ENCODE data around the gene CNOT6. TPM values are rescaled to one million over a fixed set of nuclear protein-coding genes. Genes with fewer than 3 reads are reported as not detected.

The CNOT6 gene
- polyA plus RNA-seq, 1 donor, result 23.8 TPM

GRCh38 chr5:180601591-180602480 lies 107.7 kb downstream of the CNOT6 start:
- DNase-seq, result no peak

- no peak for DNase-seq
Measured at GRCh38 chr5:180602481-180603075, 108.4 kb downstream of the CNOT6 start.

GRCh38 chr5:180603076-180603594 lies 109.0 kb downstream of the CNOT6 start:
- DNase-seq, result no peak

GRCh38 chr5:180604271-180604670 lies 110.1 kb downstream of the CNOT6 start:
- DNase-seq, result no peak

- DNase-seq, result no peak
Measured at GRCh38 chr5:180605554-180606214, 111.5 kb downstream of the CNOT6 start.

GRCh38 chr5:180606215-180606785 lies 112.1 kb downstream of the CNOT6 start:
- no peak for DNase-seq

GRCh38 chr5:180607861-180608571 lies 113.8 kb downstream of the CNOT6 start:
- no peak for DNase-seq

GRCh38 chr5:180608572-180609310 lies 114.6 kb downstream of the CNOT6 start:
- DNase-seq, result no peak

GRCh38 chr5:180609386-180609785 lies 115.2 kb downstream of the CNOT6 start:
- no peak for DNase-seq

- DNase-seq, result no peak
Measured at GRCh38 chr5:180609817-180610550, 115.8 kb downstream of the CNOT6 start.

- DNase-seq, result no peak
Measured at GRCh38 chr5:180611140-180611850, 117.1 kb downstream of the CNOT6 start.

GRCh38 chr5:180612683-180613082 lies 118.5 kb downstream of the CNOT6 start:
- DNase-seq, result no peak

GRCh38 chr5:180613188-180613813 lies 119.1 kb downstream of the CNOT6 start:
- no peak for DNase-seq

- DNase-seq, result no peak
Measured at GRCh38 chr5:180613814-180614188, 119.6 kb downstream of the CNOT6 start.

GRCh38 chr5:180618487-180618828 lies 124.3 kb downstream of the CNOT6 start:
- no peak for DNase-seq

GRCh38 chr5:180618829-180619562 lies 124.8 kb downstream of the CNOT6 start:
- peak; percentile 54 for DNase-seq

- DNase-seq, result no peak
Measured at GRCh38 chr5:180619563-180619915, 125.4 kb downstream of the CNOT6 start.

GRCh38 chr5:180620014-180620413 lies 125.8 kb downstream of the CNOT6 start:
- DNase-seq, result no peak

GRCh38 chr5:180621311-180621710 lies 127.1 kb downstream of the CNOT6 start:
- DNase-seq, result no peak

Measured in hindlimb muscle (tissue), 1 donor.